ENCODE data around the gene LARP6. TPM values are rescaled to one million over a fixed set of nuclear protein-coding genes. Genes with fewer than 3 reads are reported as not detected.
"Not testable (repeated sequence)": the region's sequence is repeated elsewhere in the genome, so short reads cannot be mapped to it uniquely, and the experiment has no call there.

Gene LARP6
- total RNA-seq, 4 donors from 2014 or later: 11.9 to 59.4 (median 28.8) TPM

GRCh38 chr15:70817266-70817665, 36.7 kb downstream of the LARP6 start:
- no peak for DNase-seq
- H3K9me3 ChIP-seq: no peaks in the 10 kb centered on the region
- H3K27me3 ChIP-seq: no peaks in the 10 kb centered on the region
- H3K4me3 ChIP-seq: no peak overlapping the region
- no peak for TF ChIP-seq CTCF (IDR thresholded peaks at IDR 0.05)
- no peak for TF ChIP-seq POLR2A (IDR thresholded peaks at IDR 0.05)
- no peak overlapping the region for H3K27ac ChIP-seq
- H3K4me1 ChIP-seq: no peaks in the 10 kb centered on the region
- no peaks in the 10 kb centered on the region for H3K36me3 ChIP-seq
- intact Hi-C loops (cut with DNase I; ENCODE audit: low total_unique reads): no loop called here

- intact Hi-C loops (cut with DNase I; ENCODE audit: low total_unique reads): no loop called here
- Histone ChIP-seq H3K36me3 (no peaks in the 10 kb centered on the region), H3K27ac (no peak overlapping the region), H3K27me3 (no peaks in the 10 kb centered on the region), H3K9me3 (no peaks in the 10 kb centered on the region), H3K4me3 (no peak overlapping the region), H3K4me1 (no peaks in the 10 kb centered on the region)
- no peak for DNase-seq
- TF ChIP-seq CTCF (IDR thresholded peaks at IDR 0.05) (no peak), POLR2A (IDR thresholded peaks at IDR 0.05) (no peak)
These were observed 38.4 kb downstream of the LARP6 start for GRCh38 chr15:70815604-70816003.

GRCh38 chr15:70815011-70815410, 38.9 kb downstream of the LARP6 start:
- H3K9me3 ChIP-seq; H3K27me3 ChIP-seq; H3K4me1 ChIP-seq; DNase-seq; H3K4me3 ChIP-seq; H3K36me3 ChIP-seq; intact Hi-C loops (cut with DNase I; ENCODE audit: low total_unique reads); H3K27ac ChIP-seq: not testable (repeated sequence)

GRCh38 chr15:70812827-70813364, 41.1 kb downstream of the LARP6 start:
- TF ChIP-seq CTCF (IDR thresholded peaks at IDR 0.05) (no peak), POLR2A (IDR thresholded peaks at IDR 0.05) (no peak)
- intact Hi-C loops (cut with DNase I; ENCODE audit: low total_unique reads): loop anchor here (5.0 kb wide), 1 partner anchor 131 kb away; no protein-coding TSS in a partner anchor
- no peak overlapping the region for H3K27ac ChIP-seq

GRCh38 chr15:70810916-70811578, 42.9 kb downstream of the LARP6 start:
- intact Hi-C loops (cut with DNase I; ENCODE audit: low total_unique reads): loop anchor here (5.0 kb wide), 1 partner anchor 129 kb away; no protein-coding TSS in a partner anchor
- Histone ChIP-seq H3K36me3 (no peaks in the 10 kb centered on the region), H3K4me1 (no peaks in the 10 kb centered on the region), H3K27me3 (no peaks in the 10 kb centered on the region), H3K4me3 (no peak overlapping the region), H3K27ac (no peak overlapping the region), H3K9me3 (no peaks in the 10 kb centered on the region)
- DNase-seq: no peak
- TF ChIP-seq POLR2A (IDR thresholded peaks at IDR 0.05): no peak

More at GRCh38 chr15:70812827-70813364, 41.1 kb downstream of the LARP6 start:
- H3K4me1 ChIP-seq: no peaks in the 10 kb centered on the region
- no peaks in the 10 kb centered on the region for H3K9me3 ChIP-seq
- H3K36me3 ChIP-seq: no peaks in the 10 kb centered on the region
- no peak overlapping the region for H3K4me3 ChIP-seq
- DNase-seq: no peak
- no peaks in the 10 kb centered on the region for H3K27me3 ChIP-seq

- Histone ChIP-seq H3K4me1 (no peaks in the 10 kb centered on the region), H3K36me3 (no peaks in the 10 kb centered on the region), H3K4me3 (no peak overlapping the region), H3K9me3 (no peaks in the 10 kb centered on the region), H3K27me3 (no peaks in the 10 kb centered on the region), H3K27ac (peak overlapping the region; percentile 33 to 40)
- TF ChIP-seq CTCF (IDR thresholded peaks at IDR 0.05) (no peak), POLR2A (IDR thresholded peaks at IDR 0.05) (no peak)
- peak; percentile 25 to 29 for DNase-seq
- intact Hi-C loops (cut with DNase I; ENCODE audit: low total_unique reads): no loop called here
These were observed 46.8 kb downstream of the LARP6 start for GRCh38 chr15:70806992-70807712.

GRCh38 chr15:70804388-70804787, 49.6 kb downstream of the LARP6 start:
- intact Hi-C loops (cut with DNase I; ENCODE audit: low total_unique reads); H3K4me3 ChIP-seq; H3K4me1 ChIP-seq; H3K27me3 ChIP-seq; H3K36me3 ChIP-seq; DNase-seq; H3K27ac ChIP-seq; H3K9me3 ChIP-seq: not testable (repeated sequence)
